Kidney epithelial cell (primary cell): ENCODE measurements around the gene SDHAF1. TPM values are rescaled to one million over a fixed set of nuclear protein-coding genes. Genes with fewer than 3 reads are reported as not detected.
"Not testable (repeated sequence)": the region's sequence is repeated elsewhere in the genome, so short reads cannot be mapped to it uniquely, and the experiment has no call there.

Experiments
- DNase-seq: peaks from one replicate; pipeline ENCODE4 v3.0.0-alpha.2; 2010; ENCODE audit warnings: low read depth
- H3K27me3 ChIP-seq: 2 replicates; pipeline ENCODE4 v1.6.0; 2011; ENCODE audit warnings: low read length; ENCODE audit not compliant: control insufficient read depth, insufficient read depth
- H3K36me3 ChIP-seq: 2 replicates; pipeline ENCODE4 v1.5.1; 2011; ENCODE audit warnings: low read length; ENCODE audit not compliant: control insufficient read depth, insufficient read depth
- H3K4me3 ChIP-seq: 2 replicates; pipeline ENCODE4 v1.5.1; 2011; ENCODE audit warnings: low read depth, mild to moderate bottlenecking, control low read depth, low read length
- CTCF ChIP-seq: IDR thresholded peaks from 2 replicates; pipeline ENCODE4 v1.5.1; 2011; ENCODE audit warnings: mild to moderate bottlenecking, moderate library complexity, low read length, control low read depth, inconsistent platforms; ENCODE audit not compliant: insufficient read depth, poor library complexity, severe bottlenecking
- total RNA-seq: library from RNA; depleted of rRNA; stranded (reverse); fragments of >200 nt; gene quantifications from 2 replicates; pipeline ENCODE4 v1.2.3, GENCODE V29; 2015

The SDHAF1 gene
- total RNA-seq, 1 donor from 2014 or later = 47.4 TPM

GRCh38 chr19:36030264-36031148 lies 35.5 kb downstream of the SDHAF1 start:
- H3K36me3 ChIP-seq = no peaks in the 10 kb centered on the region
- no peaks in the 10 kb centered on the region for H3K27me3 ChIP-seq
- TF ChIP-seq CTCF = peak; percentile 32
- no peak overlapping the region for H3K4me3 ChIP-seq
- no peak for DNase-seq

GRCh38 chr19:36031308-36031707 lies 36.3 kb downstream of the SDHAF1 start:
- no peaks in the 10 kb centered on the region for H3K36me3 ChIP-seq
- no peak for DNase-seq
- no peak for TF ChIP-seq CTCF
- no peak overlapping the region for H3K4me3 ChIP-seq
- no peaks in the 10 kb centered on the region for H3K27me3 ChIP-seq

GRCh38 chr19:36032251-36033104 lies 37.5 kb downstream of the SDHAF1 start, which contains the start of gene CLIP3:
Gene CLIP3, minus strand, starts transcription at chr19:36032873. Its CDS starts 516 bp downstream, at chr19:36032357.
- TF ChIP-seq CTCF = no peak
- H3K36me3 ChIP-seq = no peaks in the 10 kb centered on the region
- no peaks in the 10 kb centered on the region for H3K27me3 ChIP-seq
- H3K4me3 ChIP-seq = peak within 1 kb of the TSS; percentile 67
- no peak for DNase-seq

- no peak for TF ChIP-seq CTCF
- Histone ChIP-seq H3K36me3 (no peaks in the 10 kb centered on the region), H3K27me3 (no peaks in the 10 kb centered on the region), H3K4me3 (no peak overlapping the region)
- no peak for DNase-seq
These were observed 45.5 kb downstream of the SDHAF1 start for GRCh38 chr19:36040495-36040894.

- not testable (repeated sequence) for H3K4me3 ChIP-seq, DNase-seq, H3K36me3 ChIP-seq, H3K27me3 ChIP-seq
These were observed 46.1 kb downstream of the SDHAF1 start for GRCh38 chr19:36041092-36041491.

GRCh38 chr19:36041831-36042230 lies 46.8 kb downstream of the SDHAF1 start:
- H3K4me3 ChIP-seq = no peak overlapping the region
- peak; percentile 69 for DNase-seq
- H3K36me3 ChIP-seq = no peaks in the 10 kb centered on the region

More at GRCh38 chr19:36041831-36042230, 46.8 kb downstream of the SDHAF1 start:
- H3K27me3 ChIP-seq = no peaks in the 10 kb centered on the region
- TF ChIP-seq CTCF = no peak
